HepG2 (cell line): ENCODE measurements around the gene MGAT2. TPM values are rescaled to one million over a fixed set of nuclear protein-coding genes. Genes with fewer than 3 reads are reported as not detected.

Experiments used
- EEA1 ChIP-seq: sonication (generic); formaldehyde crosslinking; IDR thresholded peaks from 2 replicates; pipeline ENCODE4 v1.5.1; 2020; ENCODE audit warnings: mild to moderate bottlenecking, missing genetic modification reagents, borderline replicate concordance
- FOXK1 ChIP-seq: sonication (generic); formaldehyde crosslinking; IDR thresholded peaks from 2 replicates; pipeline ENCODE4 v1.4.0; 2020; ENCODE audit warnings: low read depth, missing genetic modification reagents, borderline replicate concordance
- HBP1 ChIP-seq: IDR thresholded peaks from 2 replicates; pipeline ENCODE4 v1.6.1; 2016; ENCODE audit warnings: low read depth, control low read depth
- HOMEZ ChIP-seq: IDR thresholded peaks from 2 replicates; pipeline ENCODE4 v1.6.1; 2016; ENCODE audit warnings: low read depth
- ISL2 ChIP-seq: sonication (generic); formaldehyde crosslinking; IDR thresholded peaks from 2 replicates; pipeline ENCODE4 v1.5.0; 2020; ENCODE audit warnings: missing genetic modification reagents
- JUN ChIP-seq: sonication (generic); formaldehyde crosslinking; IDR thresholded peaks from 2 replicates; pipeline ENCODE4 v1.4.0; 2020; ENCODE audit warnings: mild to moderate bottlenecking, missing genetic modification reagents
- KLF9 ChIP-seq: IDR thresholded peaks from 2 replicates; pipeline ENCODE4 v1.6.1; 2016; ENCODE audit warnings: low read depth
- MAF1 ChIP-seq: sonication (generic); formaldehyde crosslinking; IDR thresholded peaks from 2 replicates; pipeline ENCODE4 v1.5.0; 2020; ENCODE audit warnings: missing genetic modification reagents, borderline replicate concordance
- MLLT10 ChIP-seq: sonication (generic); formaldehyde crosslinking; IDR thresholded peaks from 2 replicates; pipeline ENCODE4 v1.4.0; 2020; ENCODE audit warnings: missing genetic modification reagents
- MTA1 ChIP-seq: sonication (generic); formaldehyde crosslinking; IDR thresholded peaks from 2 replicates; pipeline ENCODE4 v1.4.0; 2020; ENCODE audit warnings: missing genetic modification reagents, mild to moderate bottlenecking, borderline replicate concordance
- MYNN ChIP-seq: sonication (generic); formaldehyde crosslinking; IDR thresholded peaks from 2 replicates; pipeline ENCODE4 v1.4.0; 2020; ENCODE audit warnings: mild to moderate bottlenecking, low read depth, missing genetic modification reagents
- NFIC ChIP-seq: IDR thresholded peaks from 2 replicates; pipeline ENCODE4 v1.6.1; 2012; ENCODE audit warnings: mild to moderate bottlenecking, low read length, inconsistent platforms
- NR2F1 ChIP-seq, 2 experiments: fragments of 450-650 bp in 1 of 2; formaldehyde crosslinking in 1 of 2; IDR thresholded peaks; 2 replicates each; pipeline versions ENCODE4 v1.5.0 to v1.6.1; 2016 to 2020; ENCODE audit warnings: mild to moderate bottlenecking in 1 of 2, missing compliant biosample characterization in 1 of 2, missing genetic modification reagents in 1 of 2, moderate library complexity in 1 of 2
- RFX5 ChIP-seq: IDR thresholded peaks from 2 replicates; pipeline ENCODE4 v1.6.1; 2011; ENCODE audit warnings: low read depth, low read length, improper control_type of control experiment
- SMC3 ChIP-seq: IDR thresholded peaks from 2 replicates; pipeline ENCODE4 v1.6.1; 2011; ENCODE audit warnings: low read length, improper control_type of control experiment
- SP5 ChIP-seq: IDR thresholded peaks from 2 replicates; pipeline ENCODE4 v1.6.1; 2016; ENCODE audit warnings: low read depth, borderline replicate concordance
- SRF ChIP-seq: IDR thresholded peaks from 2 replicates; pipeline ENCODE4 v1.6.1; 2011; ENCODE audit warnings: mild to moderate bottlenecking, low read depth, low read length, moderate library complexity
- THAP7 ChIP-seq: sonication (generic); formaldehyde crosslinking; IDR thresholded peaks from 2 replicates; pipeline ENCODE4 v1.8.1; 2023; ENCODE audit warnings: mild to moderate bottlenecking, missing genetic modification reagents
- ZBTB33 ChIP-seq: sonication (generic); formaldehyde crosslinking; IDR thresholded peaks from 2 replicates; pipeline ENCODE4 v1.4.0; 2020; ENCODE audit warnings: missing genetic modification reagents
- ZNF234 ChIP-seq: sonication (generic); formaldehyde crosslinking; conservative IDR thresholded peaks from 2 replicates; pipeline ENCODE4 v1.5.1; 2020; ENCODE audit warnings: mild to moderate bottlenecking, missing genetic modification reagents
- ZNF337 ChIP-seq: sonication (generic); formaldehyde crosslinking; IDR thresholded peaks from 2 replicates; pipeline ENCODE4 v1.5.1; 2020; ENCODE audit warnings: missing genetic modification reagents, low read depth, mild to moderate bottlenecking, borderline replicate concordance
- ZNF543 ChIP-seq: sonication (generic); formaldehyde crosslinking; IDR thresholded peaks from 2 replicates; pipeline ENCODE4 v1.4.0; 2020; ENCODE audit warnings: mild to moderate bottlenecking, missing genetic modification reagents
- ZNF660 ChIP-seq: sonication (generic); formaldehyde crosslinking; IDR thresholded peaks from 2 replicates; pipeline ENCODE4 v1.5.1; 2020; ENCODE audit warnings: mild to moderate bottlenecking, low read depth, missing genetic modification reagents, borderline replicate concordance
- ZNF674 ChIP-seq: sonication (generic); formaldehyde crosslinking; IDR thresholded peaks from 2 replicates; pipeline ENCODE4 v1.5.0; 2020; ENCODE audit warnings: low read depth, mild to moderate bottlenecking, missing genetic modification reagents
- polyA plus RNA-seq, 8 experiments: library from polyadenylated mRNA; depleted of rRNA in 3 of 8; stranded (reverse) in 7 of 8; unstranded in 1 of 8; fragments of >200 nt; fragmentation: Illumina TruSeq in 4 of 8; extraction: Trizol in 4 of 8; gene quantifications; 2 replicates each; pipeline versions ENCODE4 v1.2.1 to v1.2.3, GENCODE V29; 2011 to 2016; ENCODE audit warnings: low read depth in 4 of 8, missing spikeins in 1 of 8, mixed read lengths in 1 of 8; ENCODE audit not compliant: insufficient read depth in 1 of 8
- total RNA-seq, 5 experiments: library from RNA; depleted of rRNA; stranded (reverse); fragments of >200 nt; fragmentation: Illumina TruSeq; extraction: Trizol; gene quantifications; 2 replicates each; pipeline ENCODE4 v1.2.3, GENCODE V29; 2016; ENCODE audit warnings: low read depth in 1 of 5

Gene MGAT2
- total and polyA plus RNA-seq, 2 of the 13 experiments (the other 11 are each of a cell fraction or from before 2014, with no cell fraction given), result 12.9 to 51.9 TPM

GRCh38 chr14:49633640-49634546 is 13.3 kb downstream of the MGAT2 start (continued):
- TF ChIP-seq NR2F1 (CRISPR knock-in tag; IDR thresholded peaks at IDR 0.05), result peak; percentile 77 to 90
- TF ChIP-seq ZBTB33, result 0 out of 2 replicates have a peak, but pooled peaks have one; percentile 23
- no peak for TF ChIP-seq ZNF234
- TF ChIP-seq FOXK1 (CRISPR knock-in tag), result no peak; the same call in 1 of the 2 replicates
- TF ChIP-seq JUN (CRISPR knock-in tag), result peak; percentile 42; the same call in 1 of the 2 replicates
- no peak for TF ChIP-seq ZNF674
- TF ChIP-seq KLF9 (CRISPR knock-in tag), result peak; percentile 38; the same call in 1 of the 2 replicates
- no peak; the same call in none of the 2 replicates for TF ChIP-seq ZNF337 (CRISPR knock-in tag)
- TF ChIP-seq SRF, result no peak
- no peak; the same call in 1 of the 2 replicates for TF ChIP-seq MYNN
- TF ChIP-seq ZNF660 (CRISPR knock-in tag), result no peak
- TF ChIP-seq EEA1 (CRISPR knock-in tag), result 0 out of 2 replicates have a peak, but pooled peaks have one; percentile 81
- TF ChIP-seq MTA1 (CRISPR knock-in tag), result peak; percentile 91
- TF ChIP-seq ISL2, result 0 out of 2 replicates have a peak, but pooled peaks have one; percentile 35
- no peak; the same call in 1 of the 2 replicates for TF ChIP-seq THAP7 (CRISPR knock-in tag)
- no peak for TF ChIP-seq NFIC
- no peak for TF ChIP-seq RFX5
- peak; percentile 36; the same call in 1 of the 2 replicates for TF ChIP-seq SP5
- no peak for TF ChIP-seq HOMEZ
- TF ChIP-seq MAF1, result peak; percentile 40; the same call in 1 of the 2 replicates
- peak; percentile 92; the same call in 1 of the 2 replicates for TF ChIP-seq HBP1 (CRISPR knock-in tag)
- TF ChIP-seq MLLT10, result no peak
- peak; percentile 41; the same call in 1 of the 2 replicates for TF ChIP-seq SMC3
- peak; percentile 29 for TF ChIP-seq ZNF543
